Measurements from ENCODE around the gene POLR3B. TPM values are rescaled to one million over a fixed set of nuclear protein-coding genes. Genes with fewer than 3 reads are reported as not detected.

The POLR3B gene
- total RNA-seq, 1 donor from 2014 or later = 12.6 TPM

Other genes with a start within 250 kb of the POLR3B start
- 40.6 TPM for gene NUAK1, start 218.8 kb upstream of the POLR3B start, total RNA-seq
- 20.3 TPM for gene CKAP4, start 109.7 kb upstream of the POLR3B start, total RNA-seq
- 39.8 TPM for gene TCP11L2, start 55.0 kb upstream of the POLR3B start, total RNA-seq
- gene RFX4, start 225.3 kb downstream of the POLR3B start, total RNA-seq = 3.6 TPM